Transverse colon (tissue), 4 donors: ENCODE measurements around the gene ITGA3. TPM values are rescaled to one million over a fixed set of nuclear protein-coding genes. Genes with fewer than 3 reads are reported as not detected.

Experiments used
- total RNA-seq, 4 donors: library from RNA; depleted of rRNA; stranded (reverse); fragments of >200 nt; gene quantifications; one replicate each; pipeline ENCODE4 v1.1.0, GENCODE V29; 2016

ITGA3 gene
- total RNA-seq, 4 donors from 2014 or later, result 147 to 294 (median 171) TPM

Other genes with a start within 250 kb of the ITGA3 start
- gene TAC4, start 208.0 kb upstream of the ITGA3 start, total RNA-seq, result not detected
- gene DLX4, start 86.9 kb upstream of the ITGA3 start, total RNA-seq, result not detected
- not detected for gene DLX3, start 60.9 kb upstream of the ITGA3 start, total RNA-seq
- gene PDK2, start 39.2 kb downstream of the ITGA3 start, total RNA-seq, result 100 to 1,000 TPM in 3 of 4 donors, 10 to 100 TPM in 1; 84.6 to 292 (median 136) TPM
- gene SAMD14, start 74.0 kb downstream of the ITGA3 start, total RNA-seq, result 1 to 10 TPM in 1 of 4 donors, under 1 TPM in 2, not detected in 1; 0.14 to 1.8 (median 0.32) TPM
- 10 to 100 TPM; 19.0 to 29.9 (median 27.7) TPM for gene PPP1R9B, start 94.6 kb downstream of the ITGA3 start, total RNA-seq
- 10 to 100 TPM in 1 of 4 donors, 1 to 10 TPM in 3; 3.7 to 65.3 (median 7.6) TPM for gene SGCA, start 109.9 kb downstream of the ITGA3 start, total RNA-seq
- gene COL1A1, start 145.5 kb downstream of the ITGA3 start, total RNA-seq, result 100 to 1,000 TPM in 2 of 4 donors, 10 to 100 TPM in 2; 13.0 to 210 (median 79.8) TPM
- gene TMEM92, start 218.4 kb downstream of the ITGA3 start, total RNA-seq, result 1 to 10 TPM in 2 of 4 donors, not detected in 2; 1.9 to 3.7 TPM